ENCODE data around the gene TPPP. TPM values are rescaled to one million over a fixed set of nuclear protein-coding genes. Genes with fewer than 3 reads are reported as not detected.

The TPPP gene
- total and polyA plus RNA-seq, 2 donors (not counting 1 experiment from before 2014, with no cell fraction given) = 0.06 TPM; not detected in 1

GRCh38 chr5:663436-664342 lies 29.5 kb downstream of the TPPP start:
- Histone ChIP-seq H3K9ac (ENCODE audit: low read length) (no peak overlapping the region), H3K4me2 (replicated peaks; ENCODE audit: low read depth, low read length, poor library complexity, severe bottlenecking) (no peak overlapping the region), H3K27ac (ENCODE audit: low read length in 2 of 2) (no peak overlapping the region), H2AFZ (ENCODE audit: insufficient read depth, low read depth, low read length, poor library complexity, severe bottlenecking) (no peak overlapping the region), H3K27me3 (replicated peaks in 1 of 4; ENCODE audit: control extremely low read depth in 1 of 4, control insufficient read depth in 3 of 4, insufficient read depth in 4 of 4, low read length in 3 of 4) (no peaks in the 10 kb centered on the region), H3K9me3 (ENCODE audit: control extremely low read depth in 1 of 3, control insufficient read depth in 2 of 3, insufficient read depth in 1 of 3, low read length in 2 of 3) (peaks cover 0 to 8% (median 0%) of the 10 kb centered on the region in 3 donors), H3K4me3 (ENCODE audit: control extremely low read depth in 1 of 5, extremely low read depth in 1 of 5, insufficient read depth in 1 of 5, low read depth in 2 of 5, low read length in 4 of 5) (no peak overlapping the region), H3K79me2 (ENCODE audit: control insufficient read depth, insufficient read depth, low read length) (no peaks in the 10 kb centered on the region), H3K4me1 (ENCODE audit: control insufficient read depth in 2 of 2, insufficient read depth in 2 of 2, low read length in 2 of 2) (no peaks in the 10 kb centered on the region), H4K20me1 (ENCODE audit: control insufficient read depth, insufficient read depth, low read length, poor library complexity, severe bottlenecking) (no peaks in the 10 kb centered on the region), H3K36me3 (replicated peaks in 1 of 2; ENCODE audit: control extremely low read depth in 1 of 2, control insufficient read depth in 1 of 2, extremely low read depth in 1 of 2, insufficient read depth in 2 of 2, low read length in 1 of 2) (peaks cover 0 to 9% of the 10 kb centered on the region in 2 experiments)
- TF ChIP-seq, protein P1, sequence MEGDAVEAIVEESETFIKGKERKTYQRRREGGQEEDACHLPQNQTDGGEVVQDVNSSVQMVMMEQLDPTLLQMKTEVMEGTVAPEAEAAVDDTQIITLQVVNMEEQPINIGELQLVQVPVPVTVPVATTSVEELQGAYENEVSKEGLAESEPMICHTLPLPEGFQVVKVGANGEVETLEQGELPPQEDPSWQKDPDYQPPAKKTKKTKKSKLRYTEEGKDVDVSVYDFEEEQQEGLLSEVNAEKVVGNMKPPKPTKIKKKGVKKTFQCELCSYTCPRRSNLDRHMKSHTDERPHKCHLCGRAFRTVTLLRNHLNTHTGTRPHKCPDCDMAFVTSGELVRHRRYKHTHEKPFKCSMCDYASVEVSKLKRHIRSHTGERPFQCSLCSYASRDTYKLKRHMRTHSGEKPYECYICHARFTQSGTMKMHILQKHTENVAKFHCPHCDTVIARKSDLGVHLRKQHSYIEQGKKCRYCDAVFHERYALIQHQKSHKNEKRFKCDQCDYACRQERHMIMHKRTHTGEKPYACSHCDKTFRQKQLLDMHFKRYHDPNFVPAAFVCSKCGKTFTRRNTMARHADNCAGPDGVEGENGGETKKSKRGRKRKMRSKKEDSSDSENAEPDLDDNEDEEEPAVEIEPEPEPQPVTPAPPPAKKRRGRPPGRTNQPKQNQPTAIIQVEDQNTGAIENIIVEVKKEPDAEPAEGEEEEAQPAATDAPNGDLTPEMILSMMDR (IDR thresholded peaks at IDR 0.05) = no peak
- no peak for TF ChIP-seq EZH2 (IDR thresholded peaks at IDR 0.05; ENCODE audit: borderline replicate concordance, insufficient read depth, low read depth, low read length, poor library complexity, severe bottlenecking)
- Mint-ChIP-seq H3K27ac (no peak overlapping the region), H3K4me1 (peaks cover 2% of the 10 kb centered on the region), H3K4me3 (no peak overlapping the region), H3K9me3 (ENCODE audit: insufficient read depth) (no peaks in the 10 kb centered on the region), H3K27me3 (no peaks in the 10 kb centered on the region)
- POLR2A ChIA-PET = no interaction called here
- ATAC-seq (ENCODE audit: low read depth) = no peak
- 97% methylated on average over 38 of the region's 38 CpGs for WGBS (ENCODE audit: insufficient coverage)
- DNase-seq = no peak
- intact Hi-C loops (cut with micrococcal nuclease) = no loop called here
- CTCF ChIA-PET = no interaction called here

DNA sequence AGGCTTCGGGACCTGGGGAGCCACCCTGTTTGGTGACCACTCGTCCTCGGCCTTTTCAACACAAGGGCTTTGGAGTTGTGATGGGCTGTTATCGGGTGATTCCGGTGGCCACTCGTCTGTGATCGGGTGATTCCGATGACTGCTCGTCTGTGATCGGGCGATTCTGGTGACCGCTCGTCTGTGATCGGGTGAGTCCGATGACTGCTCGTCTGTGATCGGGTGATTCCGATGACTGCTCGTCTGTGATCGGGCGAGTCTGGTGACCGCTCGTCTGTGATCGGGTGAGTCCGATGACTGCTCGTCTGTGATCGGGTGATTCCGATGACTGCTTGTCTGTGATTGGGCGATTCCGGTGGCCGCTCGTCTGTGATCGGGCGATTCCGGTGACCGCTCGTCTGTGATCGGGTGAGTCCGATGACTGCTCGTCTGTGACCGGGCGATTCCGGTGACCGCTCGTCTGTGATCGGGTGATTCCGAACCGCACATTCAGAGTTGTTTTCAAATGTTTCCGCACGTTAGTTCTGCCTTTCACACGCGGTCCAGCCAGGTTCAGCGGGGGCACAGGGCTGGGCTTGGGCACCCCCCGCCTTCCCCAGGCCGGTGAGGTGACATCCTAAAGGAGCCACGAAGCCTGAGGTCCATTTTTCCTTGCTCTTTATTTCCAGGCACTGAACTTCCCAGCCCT lies 30.3 kb downstream of the TPPP start:
- DNase-seq = no peak

More for the DNA sequence above, 30.3 kb downstream of the TPPP start:
- TF ChIP-seq, protein P1 (IDR thresholded peaks at IDR 0.05) = no peak
- no peak for TF ChIP-seq EZH2 (IDR thresholded peaks at IDR 0.05; ENCODE audit: borderline replicate concordance, insufficient read depth, low read depth, low read length, poor library complexity, severe bottlenecking)
- Mint-ChIP-seq H3K27me3 (no peaks in the 10 kb centered on the region), H3K4me1 (peaks cover 2% of the 10 kb centered on the region), H3K27ac (no peak overlapping the region), H3K4me3 (no peak overlapping the region), H3K9me3 (ENCODE audit: insufficient read depth) (no peaks in the 10 kb centered on the region)
- H3K9me3 ChIP-seq (ENCODE audit: control extremely low read depth in 1 of 3, control insufficient read depth in 2 of 3, insufficient read depth in 1 of 3, low read length in 2 of 3) = peaks cover 0 to 8% (median 0%) of the 10 kb centered on the region in 3 donors
- 93% methylated on average over 56 of the region's 56 CpGs for WGBS (ENCODE audit: insufficient coverage)
- intact Hi-C loops (cut with micrococcal nuclease) = no loop called here
- ATAC-seq (ENCODE audit: low read depth) = no peak
- CTCF ChIA-PET = no interaction called here
- H3K4me2 ChIP-seq (replicated peaks; ENCODE audit: low read depth, low read length, poor library complexity, severe bottlenecking) = no peak overlapping the region
- no peak overlapping the region for H2AFZ ChIP-seq (ENCODE audit: insufficient read depth, low read depth, low read length, poor library complexity, severe bottlenecking)
- H3K27ac ChIP-seq (ENCODE audit: low read length in 2 of 2) = no peak overlapping the region
- no peaks in the 10 kb centered on the region for H3K27me3 ChIP-seq (replicated peaks in 1 of 4; ENCODE audit: control extremely low read depth in 1 of 4, control insufficient read depth in 3 of 4, insufficient read depth in 4 of 4, low read length in 3 of 4)
- peaks cover 0 to 9% of the 10 kb centered on the region in 2 experiments for H3K36me3 ChIP-seq (replicated peaks in 1 of 2; ENCODE audit: control extremely low read depth in 1 of 2, control insufficient read depth in 1 of 2, extremely low read depth in 1 of 2, insufficient read depth in 2 of 2, low read length in 1 of 2)
- H3K4me1 ChIP-seq (ENCODE audit: control insufficient read depth in 2 of 2, insufficient read depth in 2 of 2, low read length in 2 of 2) = no peaks in the 10 kb centered on the region
- H3K4me3 ChIP-seq (ENCODE audit: control extremely low read depth in 1 of 5, extremely low read depth in 1 of 5, insufficient read depth in 1 of 5, low read depth in 2 of 5, low read length in 4 of 5) = no peak overlapping the region
- H4K20me1 ChIP-seq (ENCODE audit: control insufficient read depth, insufficient read depth, low read length, poor library complexity, severe bottlenecking) = no peaks in the 10 kb centered on the region
- POLR2A ChIA-PET = no interaction called here
- no peaks in the 10 kb centered on the region for H3K79me2 ChIP-seq (ENCODE audit: control insufficient read depth, insufficient read depth, low read length)
- no peak overlapping the region for H3K9ac ChIP-seq (ENCODE audit: low read length)

All from B cell (primary cell).